GM18507 (cell line): ENCODE data around the gene C22orf39.
A peak's percentile ranks its signal among the peaks of the same experiment; 100 is the strongest.

ENCODE experiments used
- DNase-seq: peaks from one replicate; pipeline ENCODE4 v3.0.0; 2011; ENCODE audit warnings: low read depth; ENCODE audit not compliant: insufficient read length; ENCODE audit errors: extremely low spot score
- FAIRE-seq: peaks from 2 replicates; lab custom pipeline; 2011; peaks lifted over from hg19 to GRCh38; lab: Jason Lieb, UNC

C22orf39 gene, protein sequence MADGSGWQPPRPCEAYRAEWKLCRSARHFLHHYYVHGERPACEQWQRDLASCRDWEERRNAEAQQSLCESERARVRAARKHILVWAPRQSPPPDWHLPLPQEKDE

DNA sequence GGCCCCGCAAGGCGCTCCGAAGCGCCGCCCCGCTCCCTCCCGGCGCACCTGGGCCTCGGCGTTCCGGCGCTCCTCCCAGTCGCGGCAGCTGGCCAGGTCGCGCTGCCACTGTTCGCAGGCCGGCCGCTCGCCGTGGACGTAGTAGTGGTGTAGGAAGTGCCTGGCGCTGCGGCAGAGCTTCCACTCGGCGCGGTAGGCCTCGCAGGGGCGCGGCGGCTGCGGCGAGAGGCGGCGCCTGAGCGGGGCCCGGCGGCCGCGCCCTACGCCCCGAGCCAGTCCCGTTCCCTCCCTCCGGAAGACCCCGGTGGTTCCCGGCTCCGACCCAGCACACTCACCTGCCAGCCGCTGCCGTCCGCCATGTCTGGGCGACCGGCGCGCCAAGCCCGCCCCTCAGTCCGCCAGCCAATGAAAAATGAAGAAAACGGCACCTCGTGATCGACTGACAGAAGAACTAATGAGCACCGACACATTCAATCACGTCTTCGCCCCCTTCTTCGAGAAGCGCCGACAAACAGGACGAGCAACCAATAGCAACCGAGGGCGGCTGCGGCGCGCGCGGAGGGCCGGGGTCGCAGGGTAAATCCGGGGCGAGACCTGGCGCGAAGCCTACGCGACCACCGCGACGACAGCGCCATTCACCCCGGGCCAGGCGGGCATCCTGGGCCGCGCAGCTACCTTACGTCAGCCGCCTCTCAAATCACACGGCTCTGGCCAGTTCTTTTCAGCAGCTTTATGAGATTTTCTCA lies at the start of gene C22orf39:
TSS of gene C22orf39 (minus strand) at position 382 of the 746 bp plus-strand sequence. CDS start at position 359, 23 bp downstream.
- FAIRE-seq, result peak; percentile 93
- peak; percentile 93 for DNase-seq

DNA sequence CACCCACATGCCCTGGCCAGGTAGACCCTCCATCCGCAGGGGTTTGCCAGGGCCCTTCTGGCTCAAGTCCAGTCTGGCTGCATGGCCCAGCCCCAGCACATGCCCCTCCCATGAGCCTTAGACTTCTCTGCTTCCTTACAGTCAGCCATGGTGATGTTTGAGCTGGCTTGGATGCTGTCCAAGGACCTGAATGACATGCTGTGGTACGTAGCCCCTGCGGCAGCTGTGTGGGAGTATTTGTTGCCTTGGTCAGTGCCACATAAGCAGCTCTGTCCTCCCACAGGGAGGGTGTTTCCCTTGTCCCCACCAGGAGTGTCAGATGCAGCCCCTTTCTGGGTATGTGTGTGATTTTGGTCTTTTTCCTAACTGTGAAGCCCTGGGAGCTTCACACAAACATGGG lies 49.7 kb upstream of the C22orf39 start:
- no peak for FAIRE-seq
- DNase-seq, result no peak

DNA sequence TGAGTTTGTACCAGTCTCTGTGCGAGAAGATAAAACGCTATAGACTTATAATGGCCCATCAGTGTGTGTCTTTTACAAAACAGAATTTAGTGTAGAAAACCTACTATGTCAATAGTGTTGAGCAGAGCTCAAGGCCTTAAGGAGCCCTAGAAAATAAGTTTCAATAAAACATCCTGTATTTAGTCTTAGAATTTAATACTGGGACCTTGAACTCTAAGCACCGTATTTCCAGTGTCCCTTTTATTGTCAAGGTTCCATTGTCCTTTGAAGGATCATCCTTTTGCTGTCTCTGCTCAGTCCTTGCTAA lies 48.8 kb upstream of the C22orf39 start:
- FAIRE-seq (no peak), DNase-seq (no peak)

DNA sequence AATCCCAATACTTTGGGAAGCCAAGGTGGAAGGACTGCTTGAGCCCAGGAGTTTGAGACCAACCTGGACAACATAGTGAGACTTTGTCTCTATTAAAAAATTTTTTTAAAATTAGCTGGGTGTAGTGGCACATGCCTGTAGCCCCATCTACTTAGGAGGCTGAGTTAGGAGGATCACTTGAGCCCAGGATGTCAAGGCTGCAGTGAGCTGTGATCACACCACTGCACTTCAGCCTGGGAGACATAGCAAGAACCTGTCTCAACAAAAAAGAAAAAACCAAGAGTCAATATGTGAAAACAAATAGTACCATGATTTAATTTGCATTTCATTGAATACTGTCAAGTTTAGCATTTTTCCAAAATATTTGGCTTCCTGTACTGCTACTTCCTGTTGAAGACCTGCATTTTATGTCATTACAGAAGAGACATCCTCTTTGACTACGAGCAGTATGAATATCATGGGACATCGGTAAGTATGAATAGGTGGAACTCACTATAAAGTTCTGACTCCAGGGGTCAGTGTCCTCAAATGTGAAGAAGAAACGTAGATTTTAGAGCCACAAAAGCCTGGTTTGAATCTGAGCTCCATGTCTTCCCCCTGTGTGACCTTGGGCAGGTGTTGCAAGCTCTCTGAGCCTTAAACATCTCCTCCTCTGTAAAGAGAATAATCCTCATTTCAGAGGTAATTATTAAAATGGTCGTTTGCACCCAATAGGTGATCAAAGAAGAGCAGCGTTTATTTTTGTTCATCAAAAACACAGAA lies 48.2 kb upstream of the C22orf39 start:
- FAIRE-seq (no peak), DNase-seq (no peak)

DNA sequence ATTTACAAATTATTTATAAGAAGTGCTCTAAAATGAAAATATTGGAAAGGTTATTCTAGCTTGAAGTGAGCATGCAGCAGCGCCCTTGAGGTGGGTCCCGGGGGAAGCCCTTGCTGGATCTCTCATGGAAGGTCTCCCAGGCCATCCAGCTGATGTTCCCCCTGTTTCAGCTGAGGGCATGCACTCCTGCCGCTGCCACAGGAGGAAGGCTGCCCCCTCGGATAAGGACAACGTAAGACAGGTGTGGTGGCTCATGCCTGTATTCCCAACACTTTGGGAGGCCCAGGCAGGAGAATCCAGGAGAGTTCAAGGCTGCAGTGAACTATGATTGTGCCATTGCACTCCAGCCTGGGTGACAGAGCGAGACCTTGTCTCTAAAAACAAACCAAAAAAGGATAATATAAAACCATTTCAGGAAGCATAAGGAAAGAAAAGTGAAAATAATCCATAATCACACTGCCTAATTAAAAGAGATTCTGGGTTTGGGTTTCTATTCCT lies 47.2 kb upstream of the C22orf39 start:
- DNase-seq, result no peak
- no peak for FAIRE-seq

DNA sequence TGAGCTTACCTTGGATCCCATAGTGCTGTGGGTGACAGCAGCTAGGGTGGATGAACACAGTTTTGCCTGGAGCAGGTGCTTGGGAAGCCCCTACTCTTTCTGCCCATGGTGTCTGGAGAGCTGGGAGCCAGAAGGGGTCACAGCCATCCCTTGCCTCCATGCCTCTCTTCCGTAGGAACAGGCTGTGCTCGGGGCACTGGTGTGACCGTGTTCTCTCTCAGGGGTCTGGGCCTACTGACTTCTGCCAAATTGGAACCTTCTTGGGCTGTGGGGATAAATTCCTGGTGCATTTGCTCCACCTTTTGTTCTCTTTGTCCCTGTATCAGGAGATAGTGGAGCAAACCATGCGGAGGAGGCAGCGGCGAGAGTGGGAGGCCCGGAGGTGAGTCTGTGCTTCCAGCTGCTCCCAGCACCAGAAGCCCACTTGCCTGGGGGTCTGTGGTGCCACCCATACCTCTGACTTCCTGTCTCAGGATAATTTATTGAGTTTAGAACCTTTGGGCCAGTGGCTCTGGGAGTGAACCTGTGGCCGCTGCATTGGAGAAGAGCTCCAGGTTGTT lies 46.6 kb upstream of the C22orf39 start:
- no peak for DNase-seq
- FAIRE-seq, result no peak

DNA sequence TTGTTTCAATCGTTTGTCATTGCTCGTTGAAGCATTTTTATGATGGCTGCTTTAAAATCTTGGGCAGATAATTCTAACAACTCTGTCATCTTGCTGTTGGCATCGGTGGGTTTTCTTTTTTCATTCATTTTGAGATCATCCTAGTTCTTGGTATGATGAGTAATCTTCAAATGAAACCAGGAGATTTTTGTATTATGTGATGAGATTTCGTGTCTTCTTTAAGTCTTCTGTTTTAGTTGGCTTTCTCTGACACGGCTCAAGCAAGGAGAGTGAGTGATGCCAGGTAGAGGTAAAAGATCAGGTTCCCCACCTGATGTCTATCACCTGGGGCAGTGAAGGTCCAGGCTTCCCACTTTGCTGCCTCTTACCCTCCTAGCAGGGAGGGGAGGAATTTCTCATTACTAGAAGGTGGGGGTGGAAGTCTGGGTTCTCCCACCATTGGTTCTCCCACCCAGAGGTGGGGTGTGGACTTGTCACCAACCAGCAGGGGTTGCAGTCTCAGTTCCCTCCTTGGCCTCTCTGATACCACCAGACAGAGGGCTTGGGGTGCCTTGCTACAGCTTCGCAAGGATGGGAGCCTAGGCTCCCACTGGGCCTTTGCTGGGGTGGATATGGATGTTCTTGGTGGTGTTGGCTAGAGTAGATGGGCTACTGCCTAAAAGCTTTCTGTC lies 45.1 kb upstream of the C22orf39 start:
- DNase-seq (no peak), FAIRE-seq (no peak)

DNA sequence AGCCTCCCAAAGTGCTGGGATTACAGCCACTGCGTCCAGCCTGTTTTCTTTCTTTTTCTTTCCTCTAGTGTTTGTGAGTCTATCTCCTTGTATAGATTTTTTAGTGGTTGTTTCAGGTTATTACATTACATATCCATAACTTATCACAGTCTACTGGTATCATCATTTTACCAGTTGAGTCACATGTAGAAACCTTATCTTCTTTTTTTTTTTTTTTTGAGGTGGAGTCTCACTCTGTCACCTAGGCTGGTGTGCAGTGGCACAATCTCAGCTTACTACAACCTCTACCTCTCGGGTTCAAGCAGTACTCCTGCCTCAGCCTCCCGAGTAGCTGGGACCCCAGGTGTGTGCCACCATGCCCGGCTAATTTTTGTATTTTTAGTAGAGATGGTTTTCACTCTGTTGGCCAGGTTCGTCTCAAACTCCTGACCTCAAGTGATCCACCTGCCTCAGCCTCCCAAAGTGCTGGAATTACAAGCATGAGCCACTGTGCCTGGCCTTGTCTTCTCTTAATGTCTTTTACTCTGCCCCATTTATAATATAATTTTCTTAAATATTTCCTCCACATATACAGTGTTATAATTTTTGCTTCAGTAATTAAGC lies 43.2 kb upstream of the C22orf39 start:
- DNase-seq, result no peak
- no peak for FAIRE-seq

DNA sequence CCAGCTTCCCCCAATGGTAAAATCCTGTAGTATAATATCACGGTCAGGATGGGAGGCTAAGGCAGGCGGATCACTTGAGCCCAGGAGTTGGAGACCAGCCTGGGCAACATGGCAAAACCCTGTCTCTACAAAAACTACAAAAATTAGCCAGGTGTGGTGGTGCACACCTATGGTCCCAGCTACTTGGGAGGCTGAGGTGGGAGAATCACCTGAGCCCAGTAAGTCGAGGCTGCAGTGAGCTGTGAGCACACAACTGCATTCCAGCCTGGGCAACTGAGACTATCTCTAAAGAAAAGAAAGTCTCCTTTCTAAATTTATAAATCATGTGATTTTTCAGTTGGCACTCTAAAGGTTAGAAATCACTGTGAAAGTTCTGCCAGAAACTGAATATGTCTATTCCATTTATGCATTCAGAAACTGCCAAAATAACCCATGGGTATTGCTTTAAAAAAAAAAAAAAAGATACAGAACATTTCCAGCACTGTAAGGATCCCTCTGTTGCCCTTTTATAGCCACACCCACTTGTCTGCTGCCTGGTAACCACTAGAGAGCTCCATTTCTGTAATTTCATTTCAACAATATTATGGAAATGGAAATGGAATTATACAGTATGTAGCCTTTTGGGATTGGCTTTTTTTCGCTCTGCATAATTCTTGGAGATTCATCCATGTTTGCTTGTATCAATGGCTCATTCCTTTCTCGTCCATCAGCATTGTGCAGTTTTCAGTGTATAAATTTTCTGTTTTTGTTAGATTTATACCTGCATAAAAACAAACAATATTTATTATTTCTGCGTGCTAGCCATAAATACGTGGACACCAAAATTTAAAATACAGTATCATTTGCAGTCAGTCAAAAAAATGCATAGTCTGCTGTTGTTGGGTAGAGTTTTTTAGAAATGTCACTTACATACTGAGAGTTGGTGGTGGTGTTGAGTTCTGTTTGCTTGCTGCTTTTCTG lies 41.7 kb upstream of the C22orf39 start:
- DNase-seq (no peak), FAIRE-seq (no peak)

DNA sequence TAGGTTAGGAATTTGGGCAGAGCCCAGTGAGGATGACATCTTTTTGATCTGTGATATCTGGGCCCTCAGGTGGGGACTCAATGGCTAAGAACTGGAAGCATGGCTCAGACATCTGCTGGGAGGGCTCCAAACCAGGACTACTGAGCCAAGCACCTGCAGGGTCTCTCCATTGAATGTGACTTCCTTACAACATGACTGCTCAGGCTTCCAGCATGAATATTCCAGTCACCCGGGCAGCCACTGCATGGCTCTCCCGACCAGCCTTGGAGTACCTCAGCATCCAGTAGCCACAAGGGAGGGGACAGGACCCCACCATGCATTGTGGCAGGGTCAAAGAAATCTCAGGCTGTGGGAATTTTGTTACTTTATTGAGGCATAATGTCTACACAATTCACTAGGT lies 40.8 kb upstream of the C22orf39 start:
- DNase-seq (no peak), FAIRE-seq (no peak)

DNA sequence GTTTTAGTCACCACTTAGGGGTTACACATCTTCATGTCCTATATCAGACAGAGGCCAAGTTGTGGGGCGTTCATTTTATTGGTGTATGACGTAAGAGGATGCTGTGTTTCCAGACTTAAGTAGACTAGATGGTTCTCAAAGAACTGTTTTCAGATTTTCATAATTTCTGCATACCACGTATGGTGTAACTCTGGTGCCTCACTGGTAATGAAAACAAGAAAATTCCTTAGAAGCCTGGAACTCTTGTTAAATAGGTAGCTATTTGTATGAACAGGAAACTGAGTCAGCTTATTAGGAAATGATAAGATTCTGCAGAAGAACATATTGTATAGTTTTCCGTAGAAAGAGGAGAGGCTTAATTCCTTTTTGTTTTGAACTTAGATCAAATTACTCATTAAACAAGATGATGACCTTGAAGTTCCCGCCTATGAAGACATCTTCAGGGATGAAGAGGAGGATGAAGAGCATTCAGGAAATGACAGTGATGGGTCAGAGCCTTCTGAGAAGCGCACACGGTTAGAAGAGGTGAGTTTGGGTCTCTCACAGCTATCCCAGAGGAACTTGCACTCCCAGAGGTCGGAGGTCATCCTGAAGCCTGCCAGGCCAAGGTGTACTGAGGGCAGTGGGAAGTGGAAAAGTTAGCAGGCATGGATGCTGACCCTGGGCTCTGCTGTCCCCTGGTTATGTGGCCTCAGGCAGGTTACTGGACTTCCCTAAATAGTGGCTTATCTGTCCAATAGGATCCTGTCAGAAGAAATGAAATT lies 36.2 kb upstream of the C22orf39 start:
- FAIRE-seq, result no peak

DNA sequence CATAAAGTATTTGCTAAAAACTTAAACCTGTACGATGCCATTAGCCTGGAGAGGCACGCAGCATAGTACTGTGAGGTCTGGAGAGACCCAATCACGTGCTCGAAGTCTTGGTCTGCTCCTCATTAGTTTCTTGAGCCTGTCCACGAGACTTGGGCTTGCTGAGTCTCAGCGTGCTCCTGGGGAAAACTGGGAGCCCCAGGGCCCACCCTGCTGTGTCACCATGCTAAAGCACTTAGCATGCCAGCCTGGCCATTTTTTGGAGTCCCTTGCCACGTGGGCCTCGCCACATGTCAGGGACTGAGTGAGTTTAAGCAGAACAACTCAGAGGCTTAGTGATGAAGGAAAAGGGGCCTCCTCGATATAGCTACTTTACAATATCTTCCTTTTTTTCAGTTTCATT lies 34.8 kb upstream of the C22orf39 start:
- DNase-seq, result no peak
- FAIRE-seq, result no peak

More for the DNA sequence above, 36.2 kb upstream of the C22orf39 start:
- no peak for DNase-seq

DNA sequence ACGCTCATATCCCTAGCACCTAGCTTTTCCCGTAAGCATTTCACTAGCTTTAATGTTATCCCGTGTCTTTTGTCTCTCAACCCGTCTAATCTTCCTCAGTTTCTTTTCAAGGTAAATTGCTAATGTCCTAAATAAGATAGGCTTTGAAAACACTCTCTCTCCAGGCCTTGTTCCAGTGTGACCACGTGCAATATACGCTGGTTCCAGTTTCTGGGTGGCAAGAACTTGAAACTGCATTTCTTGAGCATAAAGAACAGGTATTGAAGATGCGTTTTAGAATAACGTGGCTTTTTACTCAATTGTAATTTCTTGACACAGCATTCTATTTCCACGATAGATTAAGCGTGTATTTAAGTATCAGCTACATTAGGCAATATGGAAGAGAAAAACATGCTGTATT lies 33.3 kb upstream of the C22orf39 start:
- FAIRE-seq (no peak), DNase-seq (no peak)

DNA sequence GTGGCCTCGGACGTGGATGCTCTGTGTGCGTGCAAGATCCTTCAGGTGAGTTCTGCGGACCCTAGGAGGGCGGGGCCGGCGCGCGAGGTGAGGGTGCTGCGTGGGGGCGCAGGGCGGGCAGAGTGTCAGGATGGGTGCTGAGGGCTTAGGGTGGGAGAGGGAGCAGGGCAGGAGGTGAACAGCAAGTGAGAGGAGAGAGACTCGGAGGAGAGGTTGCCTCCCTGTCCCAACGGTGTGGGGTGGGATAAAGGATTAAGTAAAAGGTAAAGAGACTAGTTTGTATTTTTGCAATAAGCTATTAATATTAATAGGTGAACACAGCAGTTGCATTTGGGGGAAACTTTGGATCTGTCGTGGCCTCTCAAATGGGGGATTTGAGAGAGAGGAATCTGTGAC lies 32.7 kb upstream of the C22orf39 start:
- FAIRE-seq, result no peak
- no peak for DNase-seq

DNA sequence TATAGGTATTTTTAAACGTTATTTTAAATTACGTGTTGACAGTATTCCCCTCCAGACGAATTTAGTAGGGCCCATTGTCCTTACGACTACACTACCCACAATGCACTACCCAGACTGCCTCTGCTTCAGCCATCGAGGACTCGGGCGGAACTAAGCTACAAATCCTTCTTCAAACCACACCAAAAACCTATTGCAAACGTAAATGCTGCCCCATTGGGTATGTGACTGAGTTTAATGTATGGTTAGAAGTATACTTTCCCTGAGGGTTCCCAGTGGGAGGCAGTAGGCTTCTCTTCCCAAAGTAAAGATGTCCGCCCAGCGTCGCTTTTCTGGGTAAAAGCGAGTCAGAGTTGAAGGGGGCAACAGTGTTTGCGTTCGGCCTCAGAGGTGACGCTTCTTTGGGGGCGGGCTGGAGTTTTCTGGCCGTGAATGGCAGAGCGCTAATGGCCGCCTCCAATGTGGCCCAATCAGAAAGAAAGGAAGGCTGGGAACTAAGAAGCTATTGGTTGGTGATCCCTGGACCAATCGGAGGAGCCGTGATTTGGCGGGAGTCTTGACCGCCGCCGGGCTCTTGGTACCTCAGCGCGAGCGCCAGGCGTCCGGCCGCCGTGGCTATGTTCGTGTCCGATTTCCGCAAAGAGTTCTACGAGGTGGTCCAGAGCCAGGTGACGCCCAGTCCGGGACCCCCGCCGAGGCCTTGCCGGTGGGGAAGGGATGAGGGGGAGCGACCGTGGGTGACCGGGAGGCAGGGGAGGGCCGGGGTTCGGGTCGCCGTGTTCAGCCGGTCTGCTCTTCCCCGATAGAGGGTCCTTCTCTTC lies 32.1 kb upstream of the C22orf39 start, which contains the start of gene CDC45:
TSS of gene CDC45 (plus strand) at position 566 of the 818 bp plus-strand sequence. CDS start at position 615, 49 bp downstream.
- FAIRE-seq (peak; percentile 95), DNase-seq (peak; percentile 93)

DNA sequence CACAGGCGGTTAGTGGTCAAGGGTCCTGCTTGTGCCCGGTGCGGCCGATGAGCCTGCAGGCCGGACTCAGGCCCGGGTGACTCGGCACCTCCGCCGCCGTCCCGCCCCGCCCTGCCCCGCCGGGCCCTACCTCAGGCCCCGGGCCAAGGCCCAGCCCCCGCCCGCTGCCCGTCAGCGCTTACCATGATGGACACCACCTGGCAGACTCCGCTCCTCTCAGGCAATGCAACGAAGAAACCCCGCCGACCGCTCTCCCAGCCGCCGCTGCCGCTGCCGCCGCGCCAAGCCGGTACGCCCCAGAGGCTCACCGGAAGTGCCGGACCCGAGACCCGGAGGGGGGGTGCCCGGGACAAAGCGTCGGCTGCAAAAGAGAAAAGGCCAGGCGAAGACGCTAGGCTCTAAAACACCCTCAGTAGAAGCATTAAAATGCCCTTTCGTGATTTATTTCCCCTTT lies 31.4 kb upstream of the C22orf39 start, which contains the start of gene UFD1:
TSS of gene UFD1 (minus strand) at position 293 of the 454 bp plus-strand sequence. CDS start at position 185, 108 bp downstream.
- FAIRE-seq (no peak), DNase-seq (peak; percentile 44)
